Fibroblast of villous mesenchyme (primary cell): ENCODE results near the gene CRTAC1. TPM values are rescaled to one million over a fixed set of nuclear protein-coding genes. Genes with fewer than 3 reads are reported as not detected.

Source experiments
- DNase-seq: peaks from one replicate; pipeline ENCODE4 v3.0.0-alpha.2; 2010; ENCODE audit warnings: low read depth
- H3K4me3 ChIP-seq: 2 replicates; pipeline ENCODE4 v1.5.1; 2011; ENCODE audit warnings: low read depth, mild to moderate bottlenecking, low read length
- CTCF ChIP-seq: IDR thresholded peaks from 2 replicates; pipeline ENCODE4 v1.5.1; 2012; ENCODE audit warnings: low read depth, mild to moderate bottlenecking, low read length; ENCODE audit not compliant: insufficient read depth
- small RNA-seq: library from RNA; depleted of rRNA; stranded (forward); fragments of <200 nt; gene quantifications from one replicate; pipeline ENCODE3, GENCODE V24; 2012
- total RNA-seq: library from RNA; depleted of rRNA; stranded (reverse); fragments of >200 nt; gene quantifications from 2 replicates; pipeline ENCODE4 v1.2.3, GENCODE V29; 2012

Gene CRTAC1
- total RNA-seq, 1 donor = not detected

GRCh38 chr10:97816609-97817008 is 213.8 kb downstream of the CRTAC1 start:
- no peak for DNase-seq
- H3K4me3 ChIP-seq = no peak overlapping the region
- TF ChIP-seq CTCF = no peak

Small RNAs within 50 kb of the gene (small RNA-seq; reads per million reads assigned to genes)
- not detected for gene AL355301.1

Other genes with a start within 250 kb of the CRTAC1 start
- gene GOLGA7B, start 180.8 kb downstream of the CRTAC1 start, total RNA-seq = under 0.01 TPM in 1 of 2 replicates, not detected in the other
- 10.6 and 12.1 TPM in 2 replicates for gene R3HCC1L, start 104.0 kb upstream of the CRTAC1 start, total RNA-seq
- gene LOXL4, start 237.6 kb upstream of the CRTAC1 start, total RNA-seq = 67.8 and 68.3 TPM in 2 replicates